GM23338 (cell line): ENCODE measurements around the gene OTUD7B. TPM values are rescaled to one million over a fixed set of nuclear protein-coding genes. Genes with fewer than 3 reads are reported as not detected.

Experiments used
- ATAC-seq: fragments of 200-7000 bp; cut with Tn5 transposase; 3 replicates; pipeline ENCODE4 v1.9.1; 2020
- DNase-seq: peaks from one replicate; pipeline ENCODE4 v3.0.0-alpha.2; 2015; ENCODE audit warnings: low spot score
- H2AFZ ChIP-seq: fragments of 200-600 bp; sonication (generic); 2 replicates; pipeline ENCODE4 v1.8.0; 2016; ENCODE audit warnings: antibody characterized with exemption, mild to moderate bottlenecking, moderate library complexity
- H3F3A ChIP-seq: fragments of 200-600 bp; sonication (generic); replicated peaks from 2 replicates; pipeline ENCODE4 v1.8.0; 2017; ENCODE audit warnings: antibody characterized with exemption, mixed run types, low read depth
- H3K27ac ChIP-seq: fragments of 200-600 bp; sonication (generic); 2 replicates; pipeline ENCODE4 v1.6.1; 2016; ENCODE audit warnings: low read depth
- H3K27me3 ChIP-seq: fragments of 200-600 bp; sonication (generic); 2 replicates; pipeline ENCODE4 v1.8.0; 2016; ENCODE audit warnings: mild to moderate bottlenecking, mixed run types, moderate library complexity; ENCODE audit not compliant: insufficient read depth
- H3K36me3 ChIP-seq: fragments of 200-600 bp; sonication (generic); 2 replicates; pipeline ENCODE4 v1.8.0; 2016; ENCODE audit warnings: mild to moderate bottlenecking; ENCODE audit not compliant: insufficient read depth
- H3K4me1 ChIP-seq: fragments of 200-600 bp; sonication (generic); 2 replicates; pipeline ENCODE4 v1.8.0; 2016; ENCODE audit warnings: mild to moderate bottlenecking, moderate library complexity; ENCODE audit not compliant: insufficient read depth
- H3K4me2 ChIP-seq: fragments of 200-600 bp; sonication (generic); 2 replicates; pipeline ENCODE4 v1.7.1; 2017; ENCODE audit warnings: mixed run types
- H3K4me3 ChIP-seq: fragments of 200-600 bp; sonication (generic); 2 replicates; pipeline ENCODE4 v1.6.1; 2016; ENCODE audit warnings: mixed run types
- H3K79me2 ChIP-seq: fragments of 200-600 bp; sonication (generic); replicated peaks from 2 replicates; pipeline ENCODE4 v1.8.0; 2017; ENCODE audit warnings: mild to moderate bottlenecking; ENCODE audit not compliant: insufficient read depth
- H3K9me2 ChIP-seq: fragments of 200-600 bp; sonication (generic); 2 replicates; pipeline ENCODE4 v1.8.0; 2017; ENCODE audit not compliant: insufficient read depth
- H4K20me1 ChIP-seq: fragments of 200-600 bp; sonication (generic); replicated peaks from 2 replicates; pipeline ENCODE4 v1.8.0; 2017; ENCODE audit warnings: mild to moderate bottlenecking; ENCODE audit not compliant: insufficient read depth
- H3K27ac Mint-ChIP-seq: 2 replicates; pipeline ENCODE4 v1.8.0; 2020; ENCODE audit warnings: inconsistent platforms, mild to moderate bottlenecking, moderate library complexity, mixed read lengths
- H3K27me3 Mint-ChIP-seq: 3 replicates; pipeline ENCODE4 v1.8.0; 2022; ENCODE audit warnings: low read depth, mild to moderate bottlenecking, moderate library complexity, mixed read lengths, inconsistent platforms; ENCODE audit not compliant: insufficient read depth, poor library complexity
- H3K36me3 Mint-ChIP-seq: 3 replicates; pipeline ENCODE4 v1.8.0; 2021; ENCODE audit warnings: low read depth, mild to moderate bottlenecking, inconsistent platforms, moderate library complexity, mixed read lengths
- H3K4me1 Mint-ChIP-seq: 3 replicates; pipeline ENCODE4 v1.8.0; 2020; ENCODE audit warnings: mild to moderate bottlenecking, inconsistent platforms, mixed read lengths
- H3K4me3 Mint-ChIP-seq: 3 replicates; pipeline ENCODE4 v1.8.0; 2021; ENCODE audit warnings: moderate library complexity, mild to moderate bottlenecking, inconsistent platforms, mixed read lengths
- H3K9me3 Mint-ChIP-seq: 3 replicates; pipeline ENCODE4 v1.8.0; 2020; ENCODE audit warnings: moderate library complexity, mild to moderate bottlenecking, inconsistent platforms, mixed read lengths
- CREB1 ChIP-seq: fragments of 250-450 bp; sonication (Bioruptor Pico); IDR thresholded peaks from 2 replicates; pipeline ENCODE4 v1.5.0; 2020; ENCODE audit warnings: low read depth, mild to moderate bottlenecking, moderate library complexity
- EZH2 ChIP-seq: fragments of 200-600 bp; sonication (generic); IDR thresholded peaks from one replicate; pipeline ENCODE4 v1.8.0; 2017; ENCODE audit warnings: antibody characterized with exemption, mild to moderate bottlenecking, low read depth; ENCODE audit not compliant: unreplicated experiment
- EZH2phosphoT487 ChIP-seq: fragments of 200-600 bp; sonication (generic); IDR thresholded peaks from one replicate; pipeline ENCODE4 v1.8.1; 2018; ENCODE audit warnings: antibody characterized with exemption; ENCODE audit not compliant: unreplicated experiment
- JUNB ChIP-seq: IDR thresholded peaks from one replicate; pipeline ENCODE4 v1.6.1; 2016; ENCODE audit warnings: antibody characterized with exemption; ENCODE audit not compliant: unreplicated experiment
- NANOG ChIP-seq: IDR thresholded peaks from 2 replicates; pipeline ENCODE4 v1.6.1; 2016; ENCODE audit warnings: antibody characterized with exemption, borderline replicate concordance
- ZNF114 ChIP-seq: fragments of 250-450 bp; sonication (Bioruptor Pico); IDR thresholded peaks from 2 replicates; pipeline ENCODE4 v1.5.0; 2020; ENCODE audit warnings: mild to moderate bottlenecking, moderate library complexity
- polyA plus RNA-seq: library from polyadenylated mRNA; unstranded; fragments of >200 nt; fragmentation: Nextera tagmentation; extraction: Ambion mirVana; gene quantifications from 2 replicates; pipeline ENCODE4 v1.2.1, GENCODE V29; 2016
- total RNA-seq: library from RNA; depleted of rRNA; stranded (reverse); fragments of >200 nt; shearing (Covaris generic); gene quantifications from 2 replicates; pipeline ENCODE4 v1.2.3, GENCODE V29; 2014
- TF ChIP-seq, protein P1 (sequence below): IDR thresholded peaks from one replicate; pipeline ENCODE4 v1.6.1; 2018; ENCODE audit warnings: antibody characterized with exemption; ENCODE audit not compliant: unreplicated experiment
- TF ChIP-seq, protein P2 (sequence below): fragments of 250-450 bp; sonication (Bioruptor Pico); IDR thresholded peaks from 2 replicates; pipeline ENCODE4 v1.5.0; 2020; ENCODE audit warnings: mild to moderate bottlenecking, moderate library complexity
- TF ChIP-seq, protein P3 (sequence below), 2 experiments: fragments of 200-600 bp in 1 of 2; sonication (generic) in 1 of 2; conservative IDR thresholded peaks; 2 replicates each; pipeline versions ENCODE4 v1.5.1 to v1.6.1; 2016 to 2017; ENCODE audit warnings: antibody characterized with exemption in 2 of 2, low read depth in 2 of 2, mild to moderate bottlenecking in 2 of 2, moderate library complexity in 1 of 2
- TF ChIP-seq, protein P4 (sequence below): IDR thresholded peaks from 2 replicates; pipeline ENCODE4 v1.6.1; 2016; ENCODE audit warnings: antibody characterized with exemption

OTUD7B gene
- total and polyA plus RNA-seq, 2 experiments from 2014 or later = 3.7 to 9.9 TPM

DNA sequence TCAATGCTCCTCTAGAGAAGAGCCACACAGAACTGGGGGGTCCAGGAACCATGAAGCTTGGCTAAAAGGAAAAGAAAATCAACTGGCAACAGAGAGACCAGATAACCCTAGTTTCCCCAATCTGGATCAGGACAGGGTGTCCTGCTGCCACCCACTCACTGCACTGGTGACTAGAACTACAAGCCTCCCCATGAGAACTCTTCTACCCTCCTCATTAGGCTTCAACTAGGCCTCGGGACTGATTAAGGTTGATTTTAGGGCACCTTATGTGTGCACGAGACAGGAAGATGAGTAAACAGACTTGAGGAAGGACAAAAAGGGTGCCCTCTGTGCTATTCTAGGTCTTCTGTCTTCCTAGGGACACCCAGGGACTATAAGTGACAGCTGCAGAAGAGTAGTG, 80.7 kb downstream of the OTUD7B start:
- Histone ChIP-seq H3K4me3 (no peak overlapping the region), H3K27ac (no peak overlapping the region), H3K9me2 (no peaks in the 10 kb centered on the region), H4K20me1 (peaks cover 7% of the 10 kb centered on the region), H3K27me3 (no peaks in the 10 kb centered on the region), H3K79me2 (peaks cover 26% of the 10 kb centered on the region), H3F3A (peaks cover 7% of the 10 kb centered on the region), H3K4me1 (peaks cover 20% of the 10 kb centered on the region), H2AFZ (no peak overlapping the region), H3K36me3 (peaks cover 16% of the 10 kb centered on the region), H3K4me2 (no peak overlapping the region)
- no peaks in the 10 kb centered on the region for H3K9me3 Mint-ChIP-seq
- peaks cover 22% of the 10 kb centered on the region for H3K36me3 Mint-ChIP-seq
- TF ChIP-seq EZH2phosphoT487 (no peak), NANOG (no peak), CREB1 (no peak), JUNB (no peak), ZNF114 (CRISPR knock-in tag) (no peak), EZH2 (no peak)
- TF ChIP-seq, protein P1, sequence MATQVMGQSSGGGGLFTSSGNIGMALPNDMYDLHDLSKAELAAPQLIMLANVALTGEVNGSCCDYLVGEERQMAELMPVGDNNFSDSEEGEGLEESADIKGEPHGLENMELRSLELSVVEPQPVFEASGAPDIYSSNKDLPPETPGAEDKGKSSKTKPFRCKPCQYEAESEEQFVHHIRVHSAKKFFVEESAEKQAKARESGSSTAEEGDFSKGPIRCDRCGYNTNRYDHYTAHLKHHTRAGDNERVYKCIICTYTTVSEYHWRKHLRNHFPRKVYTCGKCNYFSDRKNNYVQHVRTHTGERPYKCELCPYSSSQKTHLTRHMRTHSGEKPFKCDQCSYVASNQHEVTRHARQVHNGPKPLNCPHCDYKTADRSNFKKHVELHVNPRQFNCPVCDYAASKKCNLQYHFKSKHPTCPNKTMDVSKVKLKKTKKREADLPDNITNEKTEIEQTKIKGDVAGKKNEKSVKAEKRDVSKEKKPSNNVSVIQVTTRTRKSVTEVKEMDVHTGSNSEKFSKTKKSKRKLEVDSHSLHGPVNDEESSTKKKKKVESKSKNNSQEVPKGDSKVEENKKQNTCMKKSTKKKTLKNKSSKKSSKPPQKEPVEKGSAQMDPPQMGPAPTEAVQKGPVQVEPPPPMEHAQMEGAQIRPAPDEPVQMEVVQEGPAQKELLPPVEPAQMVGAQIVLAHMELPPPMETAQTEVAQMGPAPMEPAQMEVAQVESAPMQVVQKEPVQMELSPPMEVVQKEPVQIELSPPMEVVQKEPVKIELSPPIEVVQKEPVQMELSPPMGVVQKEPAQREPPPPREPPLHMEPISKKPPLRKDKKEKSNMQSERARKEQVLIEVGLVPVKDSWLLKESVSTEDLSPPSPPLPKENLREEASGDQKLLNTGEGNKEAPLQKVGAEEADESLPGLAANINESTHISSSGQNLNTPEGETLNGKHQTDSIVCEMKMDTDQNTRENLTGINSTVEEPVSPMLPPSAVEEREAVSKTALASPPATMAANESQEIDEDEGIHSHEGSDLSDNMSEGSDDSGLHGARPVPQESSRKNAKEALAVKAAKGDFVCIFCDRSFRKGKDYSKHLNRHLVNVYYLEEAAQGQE = no peak
- TF ChIP-seq, protein P2, sequence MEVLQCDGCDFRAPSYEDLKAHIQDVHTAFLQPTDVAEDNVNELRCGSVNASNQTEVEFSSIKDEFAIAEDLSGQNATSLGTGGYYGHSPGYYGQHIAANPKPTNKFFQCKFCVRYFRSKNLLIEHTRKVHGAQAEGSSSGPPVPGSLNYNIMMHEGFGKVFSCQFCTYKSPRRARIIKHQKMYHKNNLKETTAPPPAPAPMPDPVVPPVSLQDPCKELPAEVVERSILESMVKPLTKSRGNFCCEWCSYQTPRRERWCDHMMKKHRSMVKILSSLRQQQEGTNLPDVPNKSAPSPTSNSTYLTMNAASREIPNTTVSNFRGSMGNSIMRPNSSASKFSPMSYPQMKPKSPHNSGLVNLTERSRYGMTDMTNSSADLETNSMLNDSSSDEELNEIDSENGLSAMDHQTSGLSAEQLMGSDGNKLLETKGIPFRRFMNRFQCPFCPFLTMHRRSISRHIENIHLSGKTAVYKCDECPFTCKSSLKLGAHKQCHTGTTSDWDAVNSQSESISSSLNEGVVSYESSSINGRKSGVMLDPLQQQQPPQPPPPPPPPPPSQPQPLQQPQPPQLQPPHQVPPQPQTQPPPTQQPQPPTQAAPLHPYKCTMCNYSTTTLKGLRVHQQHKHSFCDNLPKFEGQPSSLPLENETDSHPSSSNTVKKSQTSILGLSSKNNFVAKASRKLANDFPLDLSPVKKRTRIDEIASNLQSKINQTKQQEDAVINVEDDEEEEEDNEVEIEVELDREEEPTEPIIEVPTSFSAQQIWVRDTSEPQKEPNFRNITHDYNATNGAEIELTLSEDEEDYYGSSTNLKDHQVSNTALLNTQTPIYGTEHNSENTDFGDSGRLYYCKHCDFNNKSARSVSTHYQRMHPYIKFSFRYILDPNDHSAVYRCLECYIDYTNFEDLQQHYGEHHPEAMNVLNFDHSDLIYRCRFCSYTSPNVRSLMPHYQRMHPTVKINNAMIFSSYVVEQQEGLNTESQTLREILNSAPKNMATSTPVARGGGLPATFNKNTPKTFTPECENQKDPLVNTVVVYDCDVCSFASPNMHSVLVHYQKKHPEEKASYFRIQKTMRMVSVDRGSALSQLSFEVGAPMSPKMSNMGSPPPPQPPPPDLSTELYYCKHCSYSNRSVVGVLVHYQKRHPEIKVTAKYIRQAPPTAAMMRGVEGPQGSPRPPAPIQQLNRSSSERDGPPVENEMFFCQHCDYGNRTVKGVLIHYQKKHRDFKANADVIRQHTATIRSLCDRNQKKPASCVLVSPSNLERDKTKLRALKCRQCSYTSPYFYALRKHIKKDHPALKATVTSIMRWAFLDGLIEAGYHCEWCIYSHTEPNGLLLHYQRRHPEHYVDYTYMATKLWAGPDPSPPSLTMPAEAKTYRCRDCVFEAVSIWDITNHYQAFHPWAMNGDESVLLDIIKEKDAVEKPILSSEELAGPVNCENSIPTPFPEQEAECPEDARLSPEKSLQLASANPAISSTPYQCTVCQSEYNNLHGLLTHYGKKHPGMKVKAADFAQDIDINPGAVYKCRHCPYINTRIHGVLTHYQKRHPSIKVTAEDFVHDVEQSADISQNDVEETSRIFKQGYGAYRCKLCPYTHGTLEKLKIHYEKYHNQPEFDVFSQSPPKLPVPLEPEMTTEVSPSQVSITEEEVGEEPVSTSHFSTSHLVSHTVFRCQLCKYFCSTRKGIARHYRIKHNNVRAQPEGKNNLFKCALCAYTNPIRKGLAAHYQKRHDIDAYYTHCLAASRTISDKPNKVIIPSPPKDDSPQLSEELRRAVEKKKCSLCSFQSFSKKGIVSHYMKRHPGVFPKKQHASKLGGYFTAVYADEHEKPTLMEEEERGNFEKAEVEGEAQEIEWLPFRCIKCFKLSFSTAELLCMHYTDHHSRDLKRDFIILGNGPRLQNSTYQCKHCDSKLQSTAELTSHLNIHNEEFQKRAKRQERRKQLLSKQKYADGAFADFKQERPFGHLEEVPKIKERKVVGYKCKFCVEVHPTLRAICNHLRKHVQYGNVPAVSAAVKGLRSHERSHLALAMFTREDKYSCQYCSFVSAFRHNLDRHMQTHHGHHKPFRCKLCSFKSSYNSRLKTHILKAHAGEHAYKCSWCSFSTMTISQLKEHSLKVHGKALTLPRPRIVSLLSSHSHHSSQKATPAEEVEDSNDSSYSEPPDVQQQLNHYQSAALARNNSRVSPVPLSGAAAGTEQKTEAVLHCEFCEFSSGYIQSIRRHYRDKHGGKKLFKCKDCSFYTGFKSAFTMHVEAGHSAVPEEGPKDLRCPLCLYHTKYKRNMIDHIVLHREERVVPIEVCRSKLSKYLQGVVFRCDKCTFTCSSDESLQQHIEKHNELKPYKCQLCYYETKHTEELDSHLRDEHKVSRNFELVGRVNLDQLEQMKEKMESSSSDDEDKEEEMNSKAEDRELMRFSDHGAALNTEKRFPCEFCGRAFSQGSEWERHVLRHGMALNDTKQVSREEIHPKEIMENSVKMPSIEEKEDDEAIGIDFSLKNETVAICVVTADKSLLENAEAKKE = no peak
- TF ChIP-seq, protein P3, sequence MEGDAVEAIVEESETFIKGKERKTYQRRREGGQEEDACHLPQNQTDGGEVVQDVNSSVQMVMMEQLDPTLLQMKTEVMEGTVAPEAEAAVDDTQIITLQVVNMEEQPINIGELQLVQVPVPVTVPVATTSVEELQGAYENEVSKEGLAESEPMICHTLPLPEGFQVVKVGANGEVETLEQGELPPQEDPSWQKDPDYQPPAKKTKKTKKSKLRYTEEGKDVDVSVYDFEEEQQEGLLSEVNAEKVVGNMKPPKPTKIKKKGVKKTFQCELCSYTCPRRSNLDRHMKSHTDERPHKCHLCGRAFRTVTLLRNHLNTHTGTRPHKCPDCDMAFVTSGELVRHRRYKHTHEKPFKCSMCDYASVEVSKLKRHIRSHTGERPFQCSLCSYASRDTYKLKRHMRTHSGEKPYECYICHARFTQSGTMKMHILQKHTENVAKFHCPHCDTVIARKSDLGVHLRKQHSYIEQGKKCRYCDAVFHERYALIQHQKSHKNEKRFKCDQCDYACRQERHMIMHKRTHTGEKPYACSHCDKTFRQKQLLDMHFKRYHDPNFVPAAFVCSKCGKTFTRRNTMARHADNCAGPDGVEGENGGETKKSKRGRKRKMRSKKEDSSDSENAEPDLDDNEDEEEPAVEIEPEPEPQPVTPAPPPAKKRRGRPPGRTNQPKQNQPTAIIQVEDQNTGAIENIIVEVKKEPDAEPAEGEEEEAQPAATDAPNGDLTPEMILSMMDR (conservative IDR thresholded peaks at IDR 0.05; ENCODE audit: low read depth in 2 of 2) = no peak
- TF ChIP-seq, protein P4, sequence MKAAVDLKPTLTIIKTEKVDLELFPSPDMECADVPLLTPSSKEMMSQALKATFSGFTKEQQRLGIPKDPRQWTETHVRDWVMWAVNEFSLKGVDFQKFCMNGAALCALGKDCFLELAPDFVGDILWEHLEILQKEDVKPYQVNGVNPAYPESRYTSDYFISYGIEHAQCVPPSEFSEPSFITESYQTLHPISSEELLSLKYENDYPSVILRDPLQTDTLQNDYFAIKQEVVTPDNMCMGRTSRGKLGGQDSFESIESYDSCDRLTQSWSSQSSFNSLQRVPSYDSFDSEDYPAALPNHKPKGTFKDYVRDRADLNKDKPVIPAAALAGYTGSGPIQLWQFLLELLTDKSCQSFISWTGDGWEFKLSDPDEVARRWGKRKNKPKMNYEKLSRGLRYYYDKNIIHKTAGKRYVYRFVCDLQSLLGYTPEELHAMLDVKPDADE = no peak
- no peak overlapping the region for H3K4me3 Mint-ChIP-seq
- H3K27ac Mint-ChIP-seq = no peak overlapping the region
- DNase-seq = no peak
- no peak for ATAC-seq
- peaks cover 9% of the 10 kb centered on the region for H3K27me3 Mint-ChIP-seq
- peaks cover 16% of the 10 kb centered on the region for H3K4me1 Mint-ChIP-seq
